ENCODE data around the gene METTL8. TPM values are rescaled to one million over a fixed set of nuclear protein-coding genes. Genes with fewer than 3 reads are reported as not detected.

The METTL8 gene
- total RNA-seq, 1 experiment from 2014 or later: 27.7 TPM

DNA sequence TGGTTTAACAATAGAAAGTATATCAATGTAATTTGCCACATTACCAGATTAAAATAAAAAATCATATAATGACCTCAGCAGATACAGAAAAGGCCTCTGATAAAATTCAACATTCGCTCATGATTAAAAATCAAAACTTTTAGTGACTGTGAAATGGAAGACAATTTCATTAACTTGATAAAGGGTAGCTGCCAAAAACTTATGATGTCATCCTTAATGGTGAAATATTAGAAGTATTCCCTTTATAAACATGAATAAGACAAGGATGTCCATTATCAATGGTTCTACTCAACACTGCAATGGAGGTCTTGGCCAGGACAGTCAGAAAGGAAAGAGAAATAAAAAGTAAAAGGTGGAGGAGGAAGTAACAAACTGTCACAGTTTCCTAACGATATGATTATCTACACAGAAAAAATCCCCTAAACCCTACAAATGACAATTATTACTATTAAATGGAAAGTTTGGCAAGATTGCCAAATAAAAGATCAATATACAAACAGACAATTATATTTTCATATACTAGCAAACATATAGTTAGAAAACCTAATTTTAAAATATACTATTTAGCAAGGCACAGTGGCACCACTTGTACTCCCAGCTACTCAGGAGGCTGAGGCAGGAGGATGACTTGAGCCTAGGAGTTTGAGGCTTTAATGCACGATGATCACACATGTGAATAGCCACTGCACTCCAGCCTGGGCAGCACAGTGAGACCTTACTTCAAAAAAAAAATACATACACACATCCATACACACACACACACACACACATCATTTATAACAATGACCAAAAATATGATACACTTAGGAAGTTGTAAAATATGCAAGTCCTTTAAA is 12.8 kb downstream of the METTL8 start:
- Histone ChIP-seq H3K27ac (ENCODE audit: low read length) (no peak overlapping the region), H3K4me3 (ENCODE audit: low read depth in 2 of 2, low read length in 2 of 2) (no peak overlapping the region), H3K4me1 (ENCODE audit: control insufficient read depth, insufficient read depth, low read length) (peaks cover 5% of the 10 kb centered on the region), H3K36me3 (ENCODE audit: control insufficient read depth, insufficient read depth, low read length) (no peaks in the 10 kb centered on the region; the same call in 1 of the 2 replicates), H3K9me3 (ENCODE audit: control insufficient read depth, insufficient read depth, low read depth, low read length) (peaks cover 3% of the 10 kb centered on the region; the same call in 1 of the 2 replicates), H3K27me3 (ENCODE audit: control insufficient read depth, insufficient read depth, low read length) (no peaks in the 10 kb centered on the region)
- ATAC-seq: no peak
- in situ Hi-C loops (cut with HindIII; ENCODE audit: low pct_unique_long_range_greater_than_20kb, low sequenced_read_pairs): no loop called here
- TF ChIP-seq, protein P1, sequence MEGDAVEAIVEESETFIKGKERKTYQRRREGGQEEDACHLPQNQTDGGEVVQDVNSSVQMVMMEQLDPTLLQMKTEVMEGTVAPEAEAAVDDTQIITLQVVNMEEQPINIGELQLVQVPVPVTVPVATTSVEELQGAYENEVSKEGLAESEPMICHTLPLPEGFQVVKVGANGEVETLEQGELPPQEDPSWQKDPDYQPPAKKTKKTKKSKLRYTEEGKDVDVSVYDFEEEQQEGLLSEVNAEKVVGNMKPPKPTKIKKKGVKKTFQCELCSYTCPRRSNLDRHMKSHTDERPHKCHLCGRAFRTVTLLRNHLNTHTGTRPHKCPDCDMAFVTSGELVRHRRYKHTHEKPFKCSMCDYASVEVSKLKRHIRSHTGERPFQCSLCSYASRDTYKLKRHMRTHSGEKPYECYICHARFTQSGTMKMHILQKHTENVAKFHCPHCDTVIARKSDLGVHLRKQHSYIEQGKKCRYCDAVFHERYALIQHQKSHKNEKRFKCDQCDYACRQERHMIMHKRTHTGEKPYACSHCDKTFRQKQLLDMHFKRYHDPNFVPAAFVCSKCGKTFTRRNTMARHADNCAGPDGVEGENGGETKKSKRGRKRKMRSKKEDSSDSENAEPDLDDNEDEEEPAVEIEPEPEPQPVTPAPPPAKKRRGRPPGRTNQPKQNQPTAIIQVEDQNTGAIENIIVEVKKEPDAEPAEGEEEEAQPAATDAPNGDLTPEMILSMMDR (IDR thresholded peaks at IDR 0.05): no peak
- TF ChIP-seq POLR2AphosphoS5 (IDR thresholded peaks at IDR 0.05; ENCODE audit: low read depth, low read length): no peak
- DNase-seq (ENCODE audit: low read depth, low spot score): no peak
- no TSS peak for BruUV-seq (replicated peaks)
- intact Hi-C loops (cut with micrococcal nuclease; ENCODE audit: unreplicated experiment): no loop called here
- ChIA-PET POLR2A (no interaction called here), CTCF (no interaction called here)

DNA sequence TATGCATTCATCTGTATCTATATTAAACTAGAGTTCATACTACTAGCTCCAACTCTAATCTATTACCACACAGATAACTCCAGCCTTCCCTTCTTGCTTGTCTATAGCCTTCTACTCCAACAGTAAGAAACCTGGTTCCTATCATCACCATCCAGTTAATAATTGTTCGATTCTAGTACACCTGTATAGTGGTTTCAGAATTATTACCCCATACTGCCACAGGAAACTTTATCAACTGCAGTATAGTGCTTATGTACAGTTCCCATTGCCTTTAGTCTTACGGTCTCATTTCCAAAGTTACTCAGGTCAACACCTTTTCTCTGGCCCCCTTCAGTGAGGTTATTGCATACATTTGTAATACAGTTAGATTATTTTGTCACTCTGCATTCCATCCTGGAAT is 14.5 kb downstream of the METTL8 start:
- CTCF ChIA-PET: no interaction called here
- Histone ChIP-seq H3K4me1 (ENCODE audit: control insufficient read depth, insufficient read depth, low read length) (peaks cover 9% of the 10 kb centered on the region), H3K9me3 (ENCODE audit: control insufficient read depth, insufficient read depth, low read depth, low read length) (0 out of 2 replicates have a peak, but pooled peaks cover 3% of the 10 kb centered on the region), H3K4me3 (ENCODE audit: low read depth in 2 of 2, low read length in 2 of 2) (no peak overlapping the region), H3K27ac (ENCODE audit: low read length) (no peak overlapping the region), H3K36me3 (ENCODE audit: control insufficient read depth, insufficient read depth, low read length) (no peaks in the 10 kb centered on the region; the same call in 1 of the 2 replicates), H3K27me3 (ENCODE audit: control insufficient read depth, insufficient read depth, low read length) (no peaks in the 10 kb centered on the region)
- no peak for ATAC-seq
- BruUV-seq (replicated peaks): no TSS peak
- intact Hi-C loops (cut with micrococcal nuclease; ENCODE audit: unreplicated experiment) (loop anchor here (5.0 kb wide), 1 partner anchor 262 kb away; no protein-coding TSS in a partner anchor), in situ Hi-C loops (cut with HindIII; ENCODE audit: low pct_unique_long_range_greater_than_20kb, low sequenced_read_pairs) (no loop called here)
- TF ChIP-seq, protein P1 (IDR thresholded peaks at IDR 0.05): no peak
- no peak for TF ChIP-seq SIN3A (IDR thresholded peaks at IDR 0.05; ENCODE audit: borderline replicate concordance, insufficient read depth, low read depth, low read length)
- TF ChIP-seq, protein P2, sequence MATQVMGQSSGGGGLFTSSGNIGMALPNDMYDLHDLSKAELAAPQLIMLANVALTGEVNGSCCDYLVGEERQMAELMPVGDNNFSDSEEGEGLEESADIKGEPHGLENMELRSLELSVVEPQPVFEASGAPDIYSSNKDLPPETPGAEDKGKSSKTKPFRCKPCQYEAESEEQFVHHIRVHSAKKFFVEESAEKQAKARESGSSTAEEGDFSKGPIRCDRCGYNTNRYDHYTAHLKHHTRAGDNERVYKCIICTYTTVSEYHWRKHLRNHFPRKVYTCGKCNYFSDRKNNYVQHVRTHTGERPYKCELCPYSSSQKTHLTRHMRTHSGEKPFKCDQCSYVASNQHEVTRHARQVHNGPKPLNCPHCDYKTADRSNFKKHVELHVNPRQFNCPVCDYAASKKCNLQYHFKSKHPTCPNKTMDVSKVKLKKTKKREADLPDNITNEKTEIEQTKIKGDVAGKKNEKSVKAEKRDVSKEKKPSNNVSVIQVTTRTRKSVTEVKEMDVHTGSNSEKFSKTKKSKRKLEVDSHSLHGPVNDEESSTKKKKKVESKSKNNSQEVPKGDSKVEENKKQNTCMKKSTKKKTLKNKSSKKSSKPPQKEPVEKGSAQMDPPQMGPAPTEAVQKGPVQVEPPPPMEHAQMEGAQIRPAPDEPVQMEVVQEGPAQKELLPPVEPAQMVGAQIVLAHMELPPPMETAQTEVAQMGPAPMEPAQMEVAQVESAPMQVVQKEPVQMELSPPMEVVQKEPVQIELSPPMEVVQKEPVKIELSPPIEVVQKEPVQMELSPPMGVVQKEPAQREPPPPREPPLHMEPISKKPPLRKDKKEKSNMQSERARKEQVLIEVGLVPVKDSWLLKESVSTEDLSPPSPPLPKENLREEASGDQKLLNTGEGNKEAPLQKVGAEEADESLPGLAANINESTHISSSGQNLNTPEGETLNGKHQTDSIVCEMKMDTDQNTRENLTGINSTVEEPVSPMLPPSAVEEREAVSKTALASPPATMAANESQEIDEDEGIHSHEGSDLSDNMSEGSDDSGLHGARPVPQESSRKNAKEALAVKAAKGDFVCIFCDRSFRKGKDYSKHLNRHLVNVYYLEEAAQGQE (IDR thresholded peaks at IDR 0.05; ENCODE audit: insufficient read depth in 1 of 2, low read depth in 2 of 2, low read length in 1 of 2): no peak
- no peak for TF ChIP-seq POLR2AphosphoS5 (IDR thresholded peaks at IDR 0.05; ENCODE audit: low read depth, low read length)
- TF ChIP-seq TCF7L2 (IDR thresholded peaks at IDR 0.05; ENCODE audit: low read depth, low read length): no peak
- POLR2A ChIA-PET: no interaction called here
- DNase-seq (ENCODE audit: low read depth, low spot score): no peak
